Spleen (tissue), 11 donors: ENCODE results near the gene RIC8A. TPM values are rescaled to one million over a fixed set of nuclear protein-coding genes. Genes with fewer than 3 reads are reported as not detected.

ENCODE experiments used
- DNase-seq: peaks from one replicate; pipeline ENCODE4 v3.0.0-alpha.2; 2020
- H3K27ac ChIP-seq, 8 donors: fragments of 200-600 bp; sonication (generic) in 7 of 8; 1 replicate in 4 of 8; 2 replicates in 4 of 8; pipeline versions ENCODE4 v1.5.0 to v1.8.0; 2016 to 2021; ENCODE audit warnings: inconsistent platforms in 4 of 8, mild to moderate bottlenecking in 4 of 8, moderate library complexity in 1 of 8
- H3K27me3 ChIP-seq, 7 donors: fragments of 200-600 bp; sonication (generic) in 6 of 7; replicated peaks in 1 of 7; 1 replicate in 4 of 7; 2 replicates in 3 of 7; pipeline versions ENCODE4 v1.5.0 to v1.8.0; 2016 to 2021; ENCODE audit warnings: inconsistent platforms in 3 of 7, mild to moderate bottlenecking in 1 of 7
- H3K36me3 ChIP-seq, 6 donors: fragments of 200-600 bp; sonication (generic) in 5 of 6; 1 replicate in 4 of 6; 2 replicates in 2 of 6; pipeline versions ENCODE4 v1.5.0 to v1.8.0; 2016 to 2021; ENCODE audit warnings: inconsistent platforms in 2 of 6
- H3K4me1 ChIP-seq, 6 donors: fragments of 200-600 bp; sonication (generic) in 5 of 6; 1 replicate in 3 of 6; 2 replicates in 3 of 6; pipeline versions ENCODE4 v1.5.0 to v1.8.0; 2016 to 2021; ENCODE audit warnings: inconsistent platforms in 3 of 6
- H3K4me3 ChIP-seq, 8 donors: fragments of 200-600 bp; sonication (generic) in 7 of 8; 1 replicate in 4 of 8; 2 replicates in 4 of 8; pipeline versions ENCODE4 v1.5.0 to v1.8.0; 2016 to 2021; ENCODE audit warnings: inconsistent platforms in 4 of 8, mild to moderate bottlenecking in 4 of 8, moderate library complexity in 2 of 8
- H3K9me3 ChIP-seq, 8 donors: fragments of 200-600 bp; sonication (generic) in 7 of 8; 1 replicate in 4 of 8; 2 replicates in 4 of 8; pipeline versions ENCODE4 v1.5.0 to v1.8.0; 2016 to 2021; ENCODE audit warnings: inconsistent platforms in 4 of 8
- POLR2A ChIP-seq, 3 donors: fragments of 450-650 bp; IDR thresholded peaks; one replicate each; pipeline ENCODE4 v1.5.1; 2017; ENCODE audit warnings: antibody characterized with exemption in 3 of 3, mild to moderate bottlenecking in 1 of 3
- POLR2AphosphoS5 ChIP-seq, 3 donors: sonication (generic); formaldehyde crosslinking; IDR thresholded peaks; one replicate each; pipeline ENCODE4 v1.5.1; 2017; ENCODE audit warnings: antibody characterized with exemption in 3 of 3
- WGBS, 5 donors: extraction: QIAGEN DNeasy Blood & Tissue Kit in 3 of 5; methylation state at CpG; one replicate each; pipeline versions ENCODE4 v1.1.5 to v1.1.7; 2013 to 2018; 5-methylcytosine and 5-hydroxymethylcytosine counted together
- intact Hi-C: fragments of 100-400 bp; cut with DNase I; formaldehyde crosslinking; loops from one replicate; pipeline ENCODE4 v1.15.0; 2023; ENCODE audit warnings: low total_unique reads
- polyA plus RNA-seq, 3 donors: library from polyadenylated mRNA; stranded (reverse); fragments of 200-250 nt; gene quantifications; one replicate each; pipeline ENCODE4 v1.2.1, GENCODE V29; 2013
- total RNA-seq, 7 donors: library from RNA; depleted of rRNA in 3 of 7; stranded (reverse); fragments of >200 nt in 3 of 7; fragmentation: NEBNext Ultra II Directional in 4 of 7; extraction: Animal tissue kit (Norgen Biotek cat#: 25700) in 4 of 7; gene quantifications; one replicate each; pipeline versions ENCODE4 v1.1.0 to v1.2.1, GENCODE V29; 2016 to 2021
- TF ChIP-seq, protein P1 (sequence below), 11 experiments: fragments of 200-600 bp in 7 of 11; fragments of 450-650 bp in 4 of 11; sonication (generic) in 4 of 11; IDR thresholded peaks in 8 of 11; conservative IDR thresholded peaks in 3 of 11; 1 replicate in 7 of 11; 2 replicates in 4 of 11; pipeline versions ENCODE4 v1.4.0 to v1.8.0; 2016 to 2021; ENCODE audit warnings: antibody characterized with exemption in 11 of 11, inconsistent platforms in 4 of 11, mild to moderate bottlenecking in 1 of 11
- donor health status: healthy with polysubstance abuse.
- donor health status: DM: no; HTN: no; CAD: no; lungs with moderate emphysema.
- donor health status: DM: no; HTN: no; CAD: no.
- donor health status: Bipolar disorder and iron deficiency.
- donor health status: healthy.
- donor health status: DM: no; HTN: no; CAD: no.
- donor health status: DM: yes; HTN: yes; CAD: no.

The RIC8A gene
- total and polyA plus RNA-seq, 10 donors: 38.6 to 141 (median 79.6) TPM

- Histone ChIP-seq H3K9me3 (no peaks in the 10 kb centered on the region), H3K4me1 (peaks cover 0 to 21% (median 16%) of the 10 kb centered on the region in 6 donors), H3K27ac (no peak overlapping the region), H3K4me3 (no peak overlapping the region), H3K27me3 (no peaks in the 10 kb centered on the region), H3K36me3 (peaks cover 0 to 29% (median 10%) of the 10 kb centered on the region in 6 donors)
- TF ChIP-seq POLR2AphosphoS5 (IDR thresholded peaks at IDR 0.05) (no peak), POLR2A (IDR thresholded peaks at IDR 0.05) (no peak)
- TF ChIP-seq, protein P1, sequence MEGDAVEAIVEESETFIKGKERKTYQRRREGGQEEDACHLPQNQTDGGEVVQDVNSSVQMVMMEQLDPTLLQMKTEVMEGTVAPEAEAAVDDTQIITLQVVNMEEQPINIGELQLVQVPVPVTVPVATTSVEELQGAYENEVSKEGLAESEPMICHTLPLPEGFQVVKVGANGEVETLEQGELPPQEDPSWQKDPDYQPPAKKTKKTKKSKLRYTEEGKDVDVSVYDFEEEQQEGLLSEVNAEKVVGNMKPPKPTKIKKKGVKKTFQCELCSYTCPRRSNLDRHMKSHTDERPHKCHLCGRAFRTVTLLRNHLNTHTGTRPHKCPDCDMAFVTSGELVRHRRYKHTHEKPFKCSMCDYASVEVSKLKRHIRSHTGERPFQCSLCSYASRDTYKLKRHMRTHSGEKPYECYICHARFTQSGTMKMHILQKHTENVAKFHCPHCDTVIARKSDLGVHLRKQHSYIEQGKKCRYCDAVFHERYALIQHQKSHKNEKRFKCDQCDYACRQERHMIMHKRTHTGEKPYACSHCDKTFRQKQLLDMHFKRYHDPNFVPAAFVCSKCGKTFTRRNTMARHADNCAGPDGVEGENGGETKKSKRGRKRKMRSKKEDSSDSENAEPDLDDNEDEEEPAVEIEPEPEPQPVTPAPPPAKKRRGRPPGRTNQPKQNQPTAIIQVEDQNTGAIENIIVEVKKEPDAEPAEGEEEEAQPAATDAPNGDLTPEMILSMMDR (IDR thresholded peaks at IDR 0.05 in 8 of 11, conservative IDR thresholded peaks at IDR 0.05 in 3 of 11): no peak
- intact Hi-C loops: no loop called here
- WGBS, 5 donors: 84 to 94% (median 88%) methylated on average over 8 to 9 of the region's 9 CpGs
- peak; percentile 58 for DNase-seq
Observed at GRCh38 chr11:197741-198235, 9.7 kb upstream of the RIC8A start.

DNA sequence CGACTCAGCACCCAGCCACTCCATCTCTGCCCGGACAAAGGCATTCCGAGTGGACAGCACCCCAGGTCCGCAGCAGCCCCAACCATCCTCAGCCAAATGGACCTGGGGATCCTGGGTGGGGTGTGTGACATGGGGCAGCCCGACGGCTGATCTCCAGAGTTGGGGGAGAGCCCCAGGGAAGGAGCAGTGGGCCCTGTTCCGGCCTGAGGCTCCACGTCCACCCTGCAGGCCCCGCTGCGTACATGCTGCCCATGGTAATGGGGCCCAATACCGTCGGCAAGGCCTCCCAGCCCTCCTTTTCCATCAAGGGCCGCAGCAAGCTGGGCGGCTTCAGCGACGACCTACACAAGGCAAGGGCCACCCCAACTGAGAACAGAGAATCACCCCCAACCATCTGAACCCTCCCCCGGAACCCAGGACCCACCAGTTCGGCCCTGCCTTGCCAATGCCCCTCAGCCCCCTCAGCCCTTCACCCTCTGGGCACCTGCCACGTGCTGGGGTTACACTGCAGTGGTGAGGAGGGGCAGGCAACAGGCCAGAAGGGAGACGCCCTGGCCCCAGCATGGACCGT is 9.2 kb upstream of the RIC8A start:
- TF ChIP-seq POLR2AphosphoS5 (IDR thresholded peaks at IDR 0.05): peak in 2 of 3 donors; percentile 4 to 33
- TF ChIP-seq POLR2A (IDR thresholded peaks at IDR 0.05): no peak
- TF ChIP-seq, protein P1 (IDR thresholded peaks at IDR 0.05 in 8 of 11, conservative IDR thresholded peaks at IDR 0.05 in 3 of 11): no peak
- H3K27me3 ChIP-seq: no peaks in the 10 kb centered on the region
- intact Hi-C loops: no loop called here
- no peaks in the 10 kb centered on the region for H3K9me3 ChIP-seq
- no peak overlapping the region for H3K27ac ChIP-seq
- H3K36me3 ChIP-seq: peaks cover 0 to 34% (median 15%) of the 10 kb centered on the region in 6 donors
- 88 to 95% (median 91%) methylated on average over 12 to 21 of the region's 21 CpGs for WGBS, 5 donors
- H3K4me1 ChIP-seq: peaks cover 0 to 27% (median 21%) of the 10 kb centered on the region in 6 donors
- no peak overlapping the region for H3K4me3 ChIP-seq
- DNase-seq: peak; percentile 72

DNA sequence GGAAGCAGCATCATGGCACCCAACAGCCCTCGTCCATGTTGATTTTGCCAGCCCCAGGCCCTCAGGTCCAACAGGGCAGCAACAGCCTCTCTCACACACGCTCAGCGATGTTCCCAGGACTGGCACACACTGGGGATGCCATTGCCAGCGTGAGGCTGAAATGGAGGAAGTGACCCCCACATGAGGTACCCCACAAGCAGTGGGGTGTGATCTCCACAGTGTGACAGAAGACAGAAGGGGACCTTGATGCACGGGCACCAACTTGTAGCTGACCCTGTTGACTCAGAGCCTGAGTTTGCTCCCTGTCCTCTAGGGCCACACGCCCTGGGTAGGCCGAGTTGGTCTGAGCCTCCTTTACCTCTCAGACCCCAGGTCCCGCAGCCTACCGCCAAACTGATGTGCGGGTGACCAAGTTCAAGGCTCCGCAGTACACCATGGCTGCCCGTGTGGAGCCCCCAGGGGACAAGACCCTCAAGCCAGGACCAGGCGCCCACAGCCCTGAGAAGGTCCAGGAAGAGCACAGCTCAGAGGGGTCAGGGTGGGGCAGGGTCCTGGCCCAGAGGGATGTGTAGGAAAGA is 8.4 kb upstream of the RIC8A start:
- peak in 2 of 3 donors; percentile 3 to 15 for TF ChIP-seq POLR2AphosphoS5 (IDR thresholded peaks at IDR 0.05)
- TF ChIP-seq, protein P1 (IDR thresholded peaks at IDR 0.05 in 8 of 11, conservative IDR thresholded peaks at IDR 0.05 in 3 of 11): no peak
- H3K36me3 ChIP-seq: peaks cover 0 to 42% (median 22%) of the 10 kb centered on the region in 6 donors
- no peak overlapping the region for H3K4me3 ChIP-seq
- H3K9me3 ChIP-seq: no peaks in the 10 kb centered on the region
- H3K4me1 ChIP-seq: peaks cover 0 to 34% (median 28%) of the 10 kb centered on the region in 6 donors
- intact Hi-C loops: no loop called here
- WGBS, 5 donors: 85 to 90% (median 86%) methylated on average over 10 to 13 of the region's 13 CpGs
- H3K27me3 ChIP-seq: no peaks in the 10 kb centered on the region
- H3K27ac ChIP-seq: no peak overlapping the region
- DNase-seq: peak; percentile 71

DNA sequence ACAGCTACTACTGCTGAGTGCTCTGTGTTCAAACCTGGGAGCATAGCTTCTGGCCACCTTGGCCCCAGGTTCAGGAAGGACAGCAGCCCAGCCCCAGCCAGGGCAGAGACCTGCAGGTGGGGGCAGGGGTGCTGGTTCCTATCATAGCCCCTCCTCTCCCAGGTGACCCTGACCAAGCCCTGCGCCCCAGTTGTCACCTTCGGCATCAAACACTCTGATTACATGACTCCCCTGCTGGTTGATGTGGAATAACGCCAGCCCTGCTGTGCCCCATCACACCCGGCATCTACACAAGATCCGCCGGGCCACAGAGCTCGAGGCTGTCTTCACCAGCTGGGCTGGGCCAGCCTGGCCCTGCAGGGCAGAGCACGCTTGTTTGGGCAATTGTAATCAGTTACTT is 7.7 kb upstream of the RIC8A start:
- Histone ChIP-seq H3K27ac (no peak overlapping the region), H3K27me3 (no peaks in the 10 kb centered on the region), H3K9me3 (no peaks in the 10 kb centered on the region), H3K36me3 (peaks cover 0 to 49% (median 28%) of the 10 kb centered on the region in 6 donors), H3K4me1 (peaks cover 0 to 41% (median 31%) of the 10 kb centered on the region in 6 donors), H3K4me3 (no peak overlapping the region)
- WGBS, 5 donors: 80 to 93% (median 88%) methylated on average over 8 of the region's 8 CpGs
- TF ChIP-seq POLR2A (IDR thresholded peaks at IDR 0.05) (no peak), POLR2AphosphoS5 (IDR thresholded peaks at IDR 0.05) (peak in 1 of 3 donors; percentile 59)
- intact Hi-C loops: no loop called here
- peak; percentile 70 for DNase-seq
